Ascending aorta (tissue), 2 donors: ENCODE measurements around the gene EFCAB12. TPM values are rescaled to one million over a fixed set of nuclear protein-coding genes. Genes with fewer than 3 reads are reported as not detected.
A peak's percentile ranks its signal among the peaks of the same experiment; 100 is the strongest.

Source experiments
- DNase-seq, 2 donors: peaks; one replicate each; pipeline ENCODE4 v3.0.0-alpha.2; 2019; ENCODE audit warnings: low spot score in 2 of 2
- H3K27ac ChIP-seq, 2 donors: fragments of 200-600 bp; sonication (generic); one replicate each; pipeline ENCODE4 v1.5.1; 2016 to 2017; ENCODE audit warnings: mild to moderate bottlenecking in 1 of 2
- H3K27me3 ChIP-seq: fragments of 200-600 bp; sonication (generic); one replicate; pipeline ENCODE4 v1.5.1; 2017
- H3K36me3 ChIP-seq, 2 donors: fragments of 200-600 bp; sonication (generic); one replicate each; pipeline ENCODE4 v1.5.1; 2016
- H3K4me1 ChIP-seq, 2 donors: fragments of 200-600 bp; sonication (generic); one replicate each; pipeline ENCODE4 v1.5.1; 2016 to 2017; ENCODE audit warnings: mild to moderate bottlenecking in 1 of 2
- H3K4me3 ChIP-seq, 2 donors: fragments of 200-600 bp; sonication (generic); one replicate each; pipeline ENCODE4 v1.5.1; 2016 to 2017; ENCODE audit warnings: mild to moderate bottlenecking in 1 of 2
- H3K9me3 ChIP-seq, 2 donors: fragments of 200-600 bp; sonication (generic); one replicate each; pipeline ENCODE4 v1.5.1; 2016
- CTCF ChIP-seq, 3 experiments: fragments of 200-600 bp in 2 of 3; fragments of 450-650 bp in 1 of 3; sonication (generic) in 2 of 3; IDR thresholded peaks; one replicate each; pipeline ENCODE4 v1.5.1; 2016 to 2019; ENCODE audit warnings: antibody characterized with exemption in 3 of 3, mild to moderate bottlenecking in 1 of 3, moderate library complexity in 1 of 3
- intact Hi-C: fragments of 100-400 bp; cut with DNase I; formaldehyde crosslinking; loops from one replicate; pipeline ENCODE4 v1.15.1; 2023
- total RNA-seq: library from RNA; depleted of rRNA; stranded (reverse); fragments of >200 nt; gene quantifications from one replicate; pipeline ENCODE4 v1.1.0, GENCODE V29; 2016

Gene EFCAB12
- total RNA-seq, 1 donor from 2014 or later, result not detected

- Histone ChIP-seq H3K27me3 (no peaks in the 10 kb centered on the region), H3K9me3 (no peaks in the 10 kb centered on the region), H3K4me1 (peaks cover 16 to 36% of the 10 kb centered on the region in 2 donors), H3K27ac (peak overlapping the region; percentile 84 to 85), H3K4me3 (peak overlapping the region; percentile 84 to 96), H3K36me3 (peaks cover 10 to 19% of the 10 kb centered on the region in 2 donors)
- no peak for DNase-seq
- intact Hi-C loops, result loop anchor here (2.0 to 5.0 kb wide), 4 partner anchors 42 to 186 kb away; no protein-coding TSS in a partner anchor
- peak in 1 of 3 experiments; percentile 19 for TF ChIP-seq CTCF (IDR thresholded peaks at IDR 0.05)
These were observed 12.3 kb upstream of the EFCAB12 start for GRCh38 chr3:129440618-129441190.

DNA sequence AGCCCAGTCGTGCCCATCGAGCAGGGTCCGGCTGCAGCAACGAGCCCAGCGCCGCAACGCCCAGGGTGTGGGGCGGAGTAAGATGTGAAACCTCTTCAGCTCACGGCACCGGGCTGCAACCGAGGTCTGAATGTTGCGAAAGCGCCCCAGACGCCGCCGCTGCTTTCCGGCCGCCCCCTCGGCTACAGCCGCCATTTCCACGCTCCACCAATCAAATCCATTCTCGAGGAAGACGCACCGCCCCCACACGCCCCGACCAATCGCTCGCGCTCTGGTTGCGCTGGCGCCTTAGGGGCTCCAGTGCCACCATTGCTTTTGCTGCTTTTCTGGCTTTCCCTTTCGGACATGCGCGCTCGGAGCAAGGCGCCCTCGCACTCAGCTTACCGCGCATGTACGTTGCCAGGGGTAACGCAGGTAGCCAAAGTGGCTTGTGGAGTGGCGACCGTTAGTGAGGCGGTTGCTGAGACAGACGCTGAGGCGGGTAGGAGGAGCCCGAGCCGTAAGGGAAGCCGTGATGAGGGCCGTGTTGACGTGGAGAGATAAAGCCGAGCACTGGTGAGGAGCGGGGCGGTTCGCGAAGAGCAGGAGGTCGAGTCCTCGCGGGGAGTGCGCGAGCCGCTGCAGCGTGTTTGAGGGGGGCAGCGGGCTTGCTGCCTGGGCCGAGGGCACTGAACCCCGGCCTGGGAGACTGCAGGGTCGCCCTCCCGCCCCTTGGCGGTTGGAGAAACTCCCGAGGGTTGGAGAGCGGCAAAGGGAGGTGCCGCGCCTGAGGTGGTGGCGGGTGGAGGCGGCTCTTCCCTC, 11.6 kb upstream of the EFCAB12 start, which contains the start of the genes IFT122 and MBD4:
Gene IFT122 (plus strand): TSS at position 408 of the 801 bp plus-strand sequence. CDS start 107 bp downstream, at position 515.
Gene MBD4 (minus strand): TSS at position 132 of the 801 bp plus-strand sequence. CDS start 115 bp downstream, at position 17.
- peak within 1 kb of the TSS; percentile 84 to 85 for H3K27ac ChIP-seq
- no peaks in the 10 kb centered on the region for H3K27me3 ChIP-seq
- H3K4me3 ChIP-seq, result peak within 1 kb of the TSS; percentile 84 to 96
- intact Hi-C loops, result loop anchor here (1.0 to 5.0 kb wide), 5 partner anchors 12 to 187 kb away; partner anchors contain the start of gene EFCAB12
- H3K9me3 ChIP-seq, result no peaks in the 10 kb centered on the region
- no peak for TF ChIP-seq CTCF (IDR thresholded peaks at IDR 0.05)
- peaks cover 13 to 23% of the 10 kb centered on the region in 2 donors for H3K36me3 ChIP-seq
- DNase-seq, result peak; percentile 94 to 99
- H3K4me1 ChIP-seq, result peaks cover 16 to 36% of the 10 kb centered on the region in 2 donors

DNA sequence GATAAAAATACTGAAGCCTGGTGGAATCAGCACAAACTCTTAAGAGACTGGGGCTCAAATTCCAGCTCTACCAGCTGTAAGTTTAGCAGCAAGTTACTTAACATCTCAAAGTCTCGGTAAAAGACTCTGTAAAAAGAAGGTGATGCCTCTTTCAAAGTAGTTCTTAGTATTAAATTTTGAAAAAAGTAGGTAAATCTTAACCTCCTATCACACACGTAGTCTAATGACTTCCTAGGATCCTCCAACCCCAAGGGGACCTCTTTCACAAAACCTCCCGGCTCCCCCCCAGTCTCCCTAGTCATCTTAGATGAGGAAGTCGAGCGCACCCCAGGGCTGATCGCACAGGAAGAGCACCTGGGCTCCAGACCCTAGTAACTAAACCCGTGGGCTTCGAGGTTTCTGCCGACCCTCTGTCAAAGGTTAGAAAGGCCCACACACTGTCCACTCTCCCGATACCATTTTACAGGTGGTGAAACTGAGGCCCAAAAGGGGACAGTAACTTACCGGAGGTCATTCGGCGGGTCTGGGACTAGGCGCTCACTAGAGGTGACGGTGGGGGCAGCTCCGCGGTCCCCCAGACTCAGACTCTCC, 10.9 kb upstream of the EFCAB12 start:
- Histone ChIP-seq H3K27me3 (no peaks in the 10 kb centered on the region), H3K4me1 (peaks cover 16 to 36% of the 10 kb centered on the region in 2 donors), H3K36me3 (peaks cover 14 to 23% of the 10 kb centered on the region in 2 donors), H3K9me3 (no peaks in the 10 kb centered on the region), H3K4me3 (peak overlapping the region; percentile 84 to 96), H3K27ac (peak overlapping the region; percentile 84 to 85)
- DNase-seq, result peak in 1 of 2 donors; percentile 76
- intact Hi-C loops, result loop anchor here (1.0 kb wide), 1 partner anchor 11 kb away; the partner anchor contains the start of gene EFCAB12
- TF ChIP-seq CTCF (IDR thresholded peaks at IDR 0.05), result no peak

DNA sequence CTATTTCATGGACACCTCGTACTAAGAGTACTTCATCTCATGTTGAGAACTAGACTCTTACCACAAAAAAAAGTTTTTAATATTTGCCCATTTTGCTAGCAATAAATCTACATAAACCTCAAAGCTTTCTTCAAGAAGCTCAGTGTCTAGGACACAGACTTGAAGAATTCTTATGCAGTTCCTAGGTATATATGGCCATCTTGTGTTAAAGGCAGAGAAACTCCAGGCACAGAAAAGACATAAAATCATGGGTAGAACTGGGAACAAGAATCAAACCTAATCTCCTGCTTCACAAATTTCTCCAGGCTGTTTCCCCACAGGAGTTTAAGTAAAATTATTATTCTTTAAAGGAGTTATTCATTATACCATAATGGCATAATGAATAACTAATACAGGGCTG, 6.9 kb upstream of the EFCAB12 start:
- DNase-seq, result no peak
- intact Hi-C loops, result no loop called here
- Histone ChIP-seq H3K36me3 (peaks cover 39 to 63% of the 10 kb centered on the region in 2 donors), H3K9me3 (no peaks in the 10 kb centered on the region), H3K27me3 (no peaks in the 10 kb centered on the region), H3K4me1 (peaks cover 5 to 18% of the 10 kb centered on the region in 2 donors), H3K27ac (no peak overlapping the region), H3K4me3 (no peak overlapping the region)
- TF ChIP-seq CTCF (IDR thresholded peaks at IDR 0.05), result no peak

DNA sequence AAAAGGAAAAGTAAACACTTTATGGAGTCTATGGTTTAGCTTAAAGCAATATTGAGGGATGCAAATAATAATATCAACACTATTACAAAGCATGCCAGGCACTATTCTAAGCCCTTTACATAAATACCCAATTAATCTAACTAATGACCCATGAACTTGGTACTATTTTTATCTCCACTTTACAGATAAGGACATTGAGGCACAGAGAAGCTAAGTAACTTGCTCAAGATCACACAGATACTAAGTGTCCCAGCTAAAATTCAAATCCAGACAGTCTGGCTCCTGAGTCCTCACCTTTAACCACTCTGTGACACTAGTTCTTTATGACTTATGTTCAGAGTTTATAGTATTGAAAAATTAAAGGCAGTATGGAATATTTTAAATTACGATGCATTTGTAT, 5.7 kb upstream of the EFCAB12 start:
- DNase-seq, result no peak
- H3K9me3 ChIP-seq, result no peaks in the 10 kb centered on the region
- H3K27me3 ChIP-seq, result no peaks in the 10 kb centered on the region
- peaks cover 5 to 18% of the 10 kb centered on the region in 2 donors for H3K4me1 ChIP-seq
- H3K4me3 ChIP-seq, result no peak overlapping the region
- peaks cover 39 to 63% of the 10 kb centered on the region in 2 donors for H3K36me3 ChIP-seq
- no peak for TF ChIP-seq CTCF (IDR thresholded peaks at IDR 0.05)
- no peak overlapping the region for H3K27ac ChIP-seq
- intact Hi-C loops, result no loop called here
